Measurements from ENCODE around the gene PPY.

DNA sequence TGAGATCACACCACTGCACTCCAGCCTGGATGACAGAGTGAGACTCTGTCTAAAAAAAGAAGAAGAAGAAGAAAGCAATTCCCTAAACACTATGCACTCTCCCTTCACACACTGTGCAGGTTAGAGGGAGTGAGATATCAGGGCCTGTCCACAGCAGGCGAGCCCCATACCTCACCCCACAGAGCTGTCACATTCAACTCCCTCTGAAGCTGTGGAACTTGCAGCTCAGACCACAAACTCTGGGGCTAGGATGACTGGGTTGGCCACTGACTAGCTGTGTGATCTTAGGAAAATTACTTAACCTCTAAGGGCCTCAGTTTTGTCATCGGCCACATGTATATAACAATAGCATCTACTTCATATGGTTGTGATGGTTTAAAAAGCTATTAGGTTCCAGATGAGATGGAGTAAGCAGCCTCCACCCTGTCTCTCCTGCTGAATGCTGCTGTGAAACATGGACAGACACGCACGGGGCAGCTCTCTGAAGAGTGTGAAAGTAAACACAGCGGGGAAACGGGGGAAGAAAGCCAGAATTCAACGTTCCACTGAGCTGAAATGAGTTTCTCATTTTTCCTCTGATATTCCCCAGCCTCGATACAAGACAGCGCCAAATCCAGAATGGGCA, 25.1 kb upstream of the PPY start:
- TF ChIP-seq CTCF (IDR thresholded peaks at IDR 0.05) = no peak
- no peak for TF ChIP-seq POLR2A (IDR thresholded peaks at IDR 0.05)
